Activated T-cell treated with anti-CD3 and anti-CD28 coated beads, Interleukin-2, amount 50 U/mL, for 24 hours (primary cell): Measurements from ENCODE around the gene HS3ST5.

Experiments
- DNase-seq: peaks from one replicate; pipeline ENCODE4 v3.0.0-alpha.2; 2020
- H3K27ac Mint-ChIP-seq: 2 replicates; pipeline ENCODE4 v1.8.0; 2020; ENCODE audit warnings: mild to moderate bottlenecking, mixed read lengths
- H3K27me3 Mint-ChIP-seq: 2 replicates; pipeline ENCODE4 v1.8.0; 2020; ENCODE audit warnings: mixed read lengths
- H3K36me3 Mint-ChIP-seq: 2 replicates; pipeline ENCODE4 v1.8.0; 2020; ENCODE audit warnings: low read depth, mixed read lengths
- H3K4me1 Mint-ChIP-seq: 2 replicates; pipeline ENCODE4 v1.8.0; 2020; ENCODE audit warnings: low read depth, mixed read lengths
- H3K4me3 Mint-ChIP-seq: 2 replicates; pipeline ENCODE4 v1.8.0; 2020; ENCODE audit warnings: mild to moderate bottlenecking, moderate library complexity, mixed read lengths
- H3K9me3 Mint-ChIP-seq: 2 replicates; pipeline ENCODE4 v1.8.0; 2020; ENCODE audit warnings: mixed read lengths

Gene HS3ST5, protein sequence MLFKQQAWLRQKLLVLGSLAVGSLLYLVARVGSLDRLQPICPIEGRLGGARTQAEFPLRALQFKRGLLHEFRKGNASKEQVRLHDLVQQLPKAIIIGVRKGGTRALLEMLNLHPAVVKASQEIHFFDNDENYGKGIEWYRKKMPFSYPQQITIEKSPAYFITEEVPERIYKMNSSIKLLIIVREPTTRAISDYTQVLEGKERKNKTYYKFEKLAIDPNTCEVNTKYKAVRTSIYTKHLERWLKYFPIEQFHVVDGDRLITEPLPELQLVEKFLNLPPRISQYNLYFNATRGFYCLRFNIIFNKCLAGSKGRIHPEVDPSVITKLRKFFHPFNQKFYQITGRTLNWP

GRCh38 chr6:114342826-114343781, at the start of gene HS3ST5:
Gene HS3ST5, minus strand, starts transcription at chr6:114343023. Its CDS starts 280,178 bp downstream, at chr6:114062845.
- H3K4me3 Mint-ChIP-seq, result no peak within 1 kb of the TSS
- no peaks in the 10 kb centered on the region for H3K36me3 Mint-ChIP-seq
- peaks cover 50% of the 10 kb centered on the region for H3K27me3 Mint-ChIP-seq
- H3K9me3 Mint-ChIP-seq, result no peaks in the 10 kb centered on the region
- peak; percentile 28 for DNase-seq
- H3K4me1 Mint-ChIP-seq, result peaks cover 6% of the 10 kb centered on the region
- H3K27ac Mint-ChIP-seq, result no peak within 1 kb of the TSS

DNA sequence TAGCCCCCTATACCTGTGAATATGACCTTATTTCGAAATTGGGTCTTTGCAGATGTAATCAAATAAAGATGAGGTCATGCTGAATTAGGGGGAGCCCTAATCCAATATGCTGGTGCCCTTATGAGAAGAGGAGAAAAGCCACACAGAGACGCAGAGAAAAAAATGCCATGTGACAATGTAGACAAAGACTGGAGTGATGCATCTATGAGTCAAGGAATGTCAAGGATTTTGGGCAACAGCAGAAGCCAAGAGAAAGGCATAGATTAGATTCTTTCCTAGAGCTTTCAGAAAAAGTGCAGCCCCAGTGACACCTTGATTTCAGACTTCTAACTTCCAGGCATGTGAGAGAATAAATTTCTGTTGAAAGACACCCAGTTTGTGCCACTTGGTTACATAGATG, 47.4 kb upstream of the HS3ST5 start:
- no peak overlapping the region for H3K27ac Mint-ChIP-seq
- H3K27me3 Mint-ChIP-seq, result no peaks in the 10 kb centered on the region
- no peaks in the 10 kb centered on the region for H3K9me3 Mint-ChIP-seq
- H3K4me3 Mint-ChIP-seq, result no peak overlapping the region
- no peaks in the 10 kb centered on the region for H3K36me3 Mint-ChIP-seq
- H3K4me1 Mint-ChIP-seq, result no peaks in the 10 kb centered on the region
- no peak for DNase-seq

GRCh38 chr6:114389111-114389510, 46.3 kb upstream of the HS3ST5 start:
- Mint-ChIP-seq H3K27me3 (no peaks in the 10 kb centered on the region), H3K4me3 (no peak overlapping the region), H3K36me3 (no peaks in the 10 kb centered on the region)

DNA sequence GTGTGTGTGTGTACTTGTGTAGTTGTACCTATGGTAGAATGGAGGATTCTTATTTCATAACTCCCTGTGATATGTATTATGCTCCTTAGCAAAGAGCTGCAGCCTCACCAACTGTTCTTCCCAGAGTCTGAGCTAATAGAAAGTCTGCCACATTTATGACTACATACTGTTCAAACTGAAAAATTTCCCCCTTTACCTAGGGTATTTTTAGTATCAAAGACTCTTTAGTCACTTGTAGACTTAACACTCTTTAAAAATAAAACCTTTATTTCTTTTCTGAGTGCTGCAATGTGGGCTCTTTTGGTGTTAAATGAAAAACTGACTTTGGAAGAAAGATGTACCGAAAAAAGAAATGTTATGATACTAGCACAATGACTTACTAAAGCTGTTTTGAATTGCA, 39.6 kb upstream of the HS3ST5 start:
- Mint-ChIP-seq H3K4me3 (no peak overlapping the region), H3K9me3 (no peaks in the 10 kb centered on the region), H3K27ac (no peak overlapping the region), H3K36me3 (no peaks in the 10 kb centered on the region), H3K27me3 (no peaks in the 10 kb centered on the region), H3K4me1 (no peaks in the 10 kb centered on the region)
- DNase-seq, result no peak

More at GRCh38 chr6:114389111-114389510, 46.3 kb upstream of the HS3ST5 start:
- no peaks in the 10 kb centered on the region for H3K4me1 Mint-ChIP-seq
- no peak overlapping the region for H3K27ac Mint-ChIP-seq
- no peak for DNase-seq
- H3K9me3 Mint-ChIP-seq, result no peaks in the 10 kb centered on the region

GRCh38 chr6:114377881-114378280, 35.1 kb upstream of the HS3ST5 start:
- Mint-ChIP-seq H3K27ac (no peak overlapping the region), H3K4me3 (no peak overlapping the region), H3K36me3 (no peaks in the 10 kb centered on the region)

GRCh38 chr6:114376611-114377175, 33.9 kb upstream of the HS3ST5 start:
- DNase-seq, result no peak
- Mint-ChIP-seq H3K27ac (no peak overlapping the region), H3K4me1 (no peaks in the 10 kb centered on the region), H3K4me3 (no peak overlapping the region), H3K36me3 (no peaks in the 10 kb centered on the region), H3K27me3 (no peaks in the 10 kb centered on the region), H3K9me3 (no peaks in the 10 kb centered on the region)

More at GRCh38 chr6:114377881-114378280, 35.1 kb upstream of the HS3ST5 start:
- Mint-ChIP-seq H3K9me3 (no peaks in the 10 kb centered on the region), H3K27me3 (no peaks in the 10 kb centered on the region), H3K4me1 (no peaks in the 10 kb centered on the region)
- DNase-seq, result no peak

DNA sequence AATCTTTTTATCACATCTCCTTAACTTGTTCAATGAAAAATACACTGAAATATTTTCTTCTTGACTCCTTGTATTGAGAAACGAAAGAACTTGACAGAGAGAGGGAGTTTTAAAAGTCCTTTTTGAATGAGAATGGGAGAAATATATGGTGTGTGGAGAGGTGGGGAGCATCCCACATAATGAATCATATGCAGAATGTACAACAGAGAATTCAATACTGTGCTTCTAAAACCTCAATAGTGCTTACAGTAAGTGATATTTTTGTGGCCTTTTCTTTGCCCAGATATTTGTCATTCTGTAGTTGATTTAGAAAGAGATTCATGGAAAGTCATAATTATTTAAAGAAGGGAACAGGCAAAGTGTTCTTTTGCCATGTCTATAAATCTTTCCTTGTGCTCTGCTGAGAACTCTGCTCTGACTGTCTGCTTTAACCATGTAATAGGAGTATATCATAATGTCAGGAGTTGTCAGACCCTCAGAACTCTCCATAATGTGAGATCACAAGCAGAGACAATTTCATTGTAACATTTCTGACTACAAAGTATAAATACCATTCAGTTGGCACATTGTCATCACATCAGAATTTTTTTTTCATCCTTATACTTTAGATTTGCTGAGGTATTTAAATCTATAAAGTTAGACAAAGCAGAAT, 32.8 kb upstream of the HS3ST5 start:
- Mint-ChIP-seq H3K36me3 (no peaks in the 10 kb centered on the region), H3K9me3 (no peaks in the 10 kb centered on the region), H3K27ac (no peak overlapping the region), H3K4me1 (no peaks in the 10 kb centered on the region), H3K27me3 (no peaks in the 10 kb centered on the region), H3K4me3 (no peak overlapping the region)
- no peak for DNase-seq

- H3K27me3 Mint-ChIP-seq, result no peaks in the 10 kb centered on the region
- no peak overlapping the region for H3K4me3 Mint-ChIP-seq
- no peak overlapping the region for H3K27ac Mint-ChIP-seq
- no peaks in the 10 kb centered on the region for H3K4me1 Mint-ChIP-seq
- H3K9me3 Mint-ChIP-seq, result no peaks in the 10 kb centered on the region
- H3K36me3 Mint-ChIP-seq, result no peaks in the 10 kb centered on the region
- no peak for DNase-seq
Observed at GRCh38 chr6:114367315-114367961, 24.6 kb upstream of the HS3ST5 start.

DNA sequence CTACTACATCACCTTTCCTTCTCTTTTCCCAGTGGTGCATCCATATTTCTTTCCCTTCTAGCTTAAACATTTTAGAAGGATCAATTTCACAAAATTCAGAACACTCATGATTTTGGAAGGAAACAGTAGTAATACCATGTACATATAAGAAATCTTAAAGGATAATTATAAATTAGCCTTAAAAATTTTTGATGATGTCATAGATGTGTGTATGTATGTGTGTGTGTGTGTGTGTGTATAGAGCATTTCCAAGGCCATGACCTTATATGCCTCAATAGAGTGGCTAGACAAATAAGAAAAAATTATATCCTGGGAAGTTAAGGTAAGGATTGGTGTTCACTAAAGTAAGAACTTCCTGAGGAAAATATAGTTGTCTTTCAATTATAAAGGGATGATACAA, 24.1 kb upstream of the HS3ST5 start:
- no peak overlapping the region for H3K4me3 Mint-ChIP-seq
- H3K4me1 Mint-ChIP-seq, result no peaks in the 10 kb centered on the region
- H3K36me3 Mint-ChIP-seq, result no peaks in the 10 kb centered on the region
- no peak for DNase-seq
- H3K9me3 Mint-ChIP-seq, result no peaks in the 10 kb centered on the region
- H3K27ac Mint-ChIP-seq, result no peak overlapping the region
- no peaks in the 10 kb centered on the region for H3K27me3 Mint-ChIP-seq

DNA sequence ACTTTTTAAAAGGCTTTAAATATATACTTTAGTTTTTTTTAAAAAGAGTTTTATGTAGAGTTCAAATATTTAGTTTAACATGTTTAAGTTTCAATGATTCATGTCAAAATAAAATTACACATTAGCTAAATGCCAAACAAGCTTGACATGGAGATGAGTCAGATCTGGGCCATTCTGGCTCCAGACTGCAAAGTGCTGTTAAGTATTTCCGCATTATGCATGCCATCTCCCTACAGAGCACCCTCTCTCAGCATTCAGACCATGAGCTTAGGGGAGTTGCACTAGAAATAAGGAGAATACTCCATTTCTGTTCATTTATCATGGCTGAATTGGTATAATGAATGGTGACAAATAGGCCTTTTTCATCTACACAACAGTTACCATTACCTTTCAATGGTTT, 21.5 kb upstream of the HS3ST5 start:
- DNase-seq, result no peak
- Mint-ChIP-seq H3K9me3 (no peaks in the 10 kb centered on the region), H3K27ac (no peak overlapping the region), H3K27me3 (no peaks in the 10 kb centered on the region), H3K36me3 (no peaks in the 10 kb centered on the region), H3K4me1 (no peaks in the 10 kb centered on the region), H3K4me3 (no peak overlapping the region)

GRCh38 chr6:114362957-114363356, 20.1 kb upstream of the HS3ST5 start:
- Mint-ChIP-seq H3K4me3 (no peak overlapping the region), H3K9me3 (no peaks in the 10 kb centered on the region), H3K4me1 (no peaks in the 10 kb centered on the region), H3K27ac (no peak overlapping the region), H3K27me3 (no peaks in the 10 kb centered on the region), H3K36me3 (no peaks in the 10 kb centered on the region)
- DNase-seq, result no peak

GRCh38 chr6:114362396-114362795, 19.6 kb upstream of the HS3ST5 start:
- no peaks in the 10 kb centered on the region for H3K36me3 Mint-ChIP-seq
- H3K9me3 Mint-ChIP-seq, result no peaks in the 10 kb centered on the region
- no peak for DNase-seq
- no peak overlapping the region for H3K4me3 Mint-ChIP-seq
- no peaks in the 10 kb centered on the region for H3K4me1 Mint-ChIP-seq
- H3K27ac Mint-ChIP-seq, result no peak overlapping the region
- H3K27me3 Mint-ChIP-seq, result no peaks in the 10 kb centered on the region

- no peaks in the 10 kb centered on the region for H3K27me3 Mint-ChIP-seq
- no peaks in the 10 kb centered on the region for H3K4me1 Mint-ChIP-seq
- no peaks in the 10 kb centered on the region for H3K9me3 Mint-ChIP-seq
- H3K27ac Mint-ChIP-seq, result no peak overlapping the region
- H3K36me3 Mint-ChIP-seq, result no peaks in the 10 kb centered on the region
- DNase-seq, result no peak
- H3K4me3 Mint-ChIP-seq, result no peak overlapping the region
Observed at GRCh38 chr6:114361036-114361435, 18.2 kb upstream of the HS3ST5 start.

- Mint-ChIP-seq H3K4me1 (no peaks in the 10 kb centered on the region), H3K9me3 (no peaks in the 10 kb centered on the region), H3K36me3 (no peaks in the 10 kb centered on the region), H3K27me3 (no peaks in the 10 kb centered on the region), H3K27ac (no peak overlapping the region), H3K4me3 (no peak overlapping the region)
- DNase-seq, result no peak
Observed at GRCh38 chr6:114355300-114355699, 12.5 kb upstream of the HS3ST5 start.
